HepG2 (cell line): ENCODE results near the gene TNNI3. TPM values are rescaled to one million over a fixed set of nuclear protein-coding genes. Genes with fewer than 3 reads are reported as not detected.

Experiments
- AHR ChIP-seq: IDR thresholded peaks from 2 replicates; pipeline ENCODE4 v1.6.1; 2018; ENCODE audit warnings: missing genetic modification reagents, missing compliant biosample characterization
- FOXK1 ChIP-seq: sonication (generic); formaldehyde crosslinking; IDR thresholded peaks from 2 replicates; pipeline ENCODE4 v1.4.0; 2020; ENCODE audit warnings: low read depth, missing genetic modification reagents, borderline replicate concordance
- GABPB1 ChIP-seq: IDR thresholded peaks from 2 replicates; pipeline ENCODE4 v1.6.1; 2016; ENCODE audit warnings: mild to moderate bottlenecking, missing genetic modification reagents, moderate library complexity, missing compliant biosample characterization
- HDAC1 ChIP-seq: sonication (generic); formaldehyde crosslinking; IDR thresholded peaks from 2 replicates; pipeline ENCODE4 v1.5.1; 2020; ENCODE audit warnings: mild to moderate bottlenecking, missing genetic modification reagents
- ISX ChIP-seq: sonication (generic); formaldehyde crosslinking; conservative IDR thresholded peaks from 2 replicates; pipeline ENCODE4 v1.5.0; 2020; ENCODE audit warnings: missing genetic modification reagents
- KDM5A ChIP-seq: fragments of 200-600 bp; sonication (generic); IDR thresholded peaks from 2 replicates; pipeline ENCODE4 v1.7.0; 2018; ENCODE audit warnings: antibody characterized with exemption, mild to moderate bottlenecking, low read length, borderline replicate concordance
- MAFG ChIP-seq: sonication (generic); formaldehyde crosslinking; IDR thresholded peaks from 2 replicates; pipeline ENCODE4 v1.5.1; 2020; ENCODE audit warnings: mild to moderate bottlenecking, missing genetic modification reagents
- MXI1 ChIP-seq: IDR thresholded peaks from 3 replicates; pipeline ENCODE4 v1.6.1; 2012; ENCODE audit warnings: low read depth, low read length, inconsistent platforms, borderline replicate concordance
- SIN3B ChIP-seq: fragments of 150-350 bp; IDR thresholded peaks from 2 replicates; pipeline ENCODE4 v1.6.1; 2014; ENCODE audit warnings: low read length
- SP140L ChIP-seq: sonication (generic); formaldehyde crosslinking; IDR thresholded peaks from 2 replicates; pipeline ENCODE4 v1.4.0; 2020; ENCODE audit warnings: missing genetic modification reagents, borderline replicate concordance
- TBP ChIP-seq: sonication (generic); formaldehyde crosslinking; IDR thresholded peaks from 2 replicates; pipeline ENCODE4 v1.5.0; 2020; ENCODE audit warnings: missing genetic modification reagents
- ZNF260 ChIP-seq: sonication (generic); formaldehyde crosslinking; IDR thresholded peaks from 2 replicates; pipeline ENCODE4 v1.4.0; 2020; ENCODE audit warnings: missing genetic modification reagents, low read depth, mild to moderate bottlenecking, borderline replicate concordance
- ZNF343 ChIP-seq: sonication (generic); formaldehyde crosslinking; IDR thresholded peaks from 2 replicates; pipeline ENCODE4 v1.4.0; 2020; ENCODE audit warnings: mild to moderate bottlenecking, missing genetic modification reagents
- ZNF644 ChIP-seq: IDR thresholded peaks from 2 replicates; pipeline ENCODE4 v1.6.1; 2016; ENCODE audit warnings: low read depth
- ZNF773 ChIP-seq: sonication (generic); formaldehyde crosslinking; IDR thresholded peaks from 2 replicates; pipeline ENCODE4 v1.4.0; 2020; ENCODE audit warnings: missing genetic modification reagents, borderline replicate concordance
- ZNF792 ChIP-seq: IDR thresholded peaks from 2 replicates; pipeline ENCODE4 v1.6.1; 2016
- polyA plus RNA-seq, 8 experiments: library from polyadenylated mRNA; depleted of rRNA in 3 of 8; stranded (reverse) in 7 of 8; unstranded in 1 of 8; fragments of >200 nt; fragmentation: Illumina TruSeq in 4 of 8; extraction: Trizol in 4 of 8; gene quantifications; 2 replicates each; pipeline versions ENCODE4 v1.2.1 to v1.2.3, GENCODE V29; 2011 to 2016; ENCODE audit warnings: low read depth in 4 of 8, missing spikeins in 1 of 8, mixed read lengths in 1 of 8; ENCODE audit not compliant: insufficient read depth in 1 of 8
- total RNA-seq, 5 experiments: library from RNA; depleted of rRNA; stranded (reverse); fragments of >200 nt; fragmentation: Illumina TruSeq; extraction: Trizol; gene quantifications; 2 replicates each; pipeline ENCODE4 v1.2.3, GENCODE V29; 2016; ENCODE audit warnings: low read depth in 1 of 5
- TF ChIP-seq, protein P1 (sequence below): IDR thresholded peaks from 2 replicates; pipeline ENCODE4 v1.6.1; 2016; ENCODE audit warnings: low read depth, missing genetic modification reagents, missing compliant biosample characterization
- TF ChIP-seq, protein P2 (sequence below): sonication (generic); formaldehyde crosslinking; IDR thresholded peaks from 2 replicates; pipeline ENCODE4 v1.4.0; 2020; ENCODE audit warnings: missing genetic modification reagents
- TF ChIP-seq, protein P3 (sequence below): sonication (generic); formaldehyde crosslinking; IDR thresholded peaks from 2 replicates; pipeline ENCODE4 v1.8.1; 2023; ENCODE audit warnings: mild to moderate bottlenecking, missing genetic modification reagents
- TF ChIP-seq, protein P4 (sequence below): sonication (generic); formaldehyde crosslinking; IDR thresholded peaks from 2 replicates; pipeline ENCODE4 v1.8.0; 2022; ENCODE audit warnings: mild to moderate bottlenecking, missing genetic modification reagents, moderate library complexity

Gene TNNI3
- total and polyA plus RNA-seq, 2 of the 13 experiments (the other 11 are each of a cell fraction or from before 2014, with no cell fraction given), result 3.5 to 3.7 TPM

DNA sequence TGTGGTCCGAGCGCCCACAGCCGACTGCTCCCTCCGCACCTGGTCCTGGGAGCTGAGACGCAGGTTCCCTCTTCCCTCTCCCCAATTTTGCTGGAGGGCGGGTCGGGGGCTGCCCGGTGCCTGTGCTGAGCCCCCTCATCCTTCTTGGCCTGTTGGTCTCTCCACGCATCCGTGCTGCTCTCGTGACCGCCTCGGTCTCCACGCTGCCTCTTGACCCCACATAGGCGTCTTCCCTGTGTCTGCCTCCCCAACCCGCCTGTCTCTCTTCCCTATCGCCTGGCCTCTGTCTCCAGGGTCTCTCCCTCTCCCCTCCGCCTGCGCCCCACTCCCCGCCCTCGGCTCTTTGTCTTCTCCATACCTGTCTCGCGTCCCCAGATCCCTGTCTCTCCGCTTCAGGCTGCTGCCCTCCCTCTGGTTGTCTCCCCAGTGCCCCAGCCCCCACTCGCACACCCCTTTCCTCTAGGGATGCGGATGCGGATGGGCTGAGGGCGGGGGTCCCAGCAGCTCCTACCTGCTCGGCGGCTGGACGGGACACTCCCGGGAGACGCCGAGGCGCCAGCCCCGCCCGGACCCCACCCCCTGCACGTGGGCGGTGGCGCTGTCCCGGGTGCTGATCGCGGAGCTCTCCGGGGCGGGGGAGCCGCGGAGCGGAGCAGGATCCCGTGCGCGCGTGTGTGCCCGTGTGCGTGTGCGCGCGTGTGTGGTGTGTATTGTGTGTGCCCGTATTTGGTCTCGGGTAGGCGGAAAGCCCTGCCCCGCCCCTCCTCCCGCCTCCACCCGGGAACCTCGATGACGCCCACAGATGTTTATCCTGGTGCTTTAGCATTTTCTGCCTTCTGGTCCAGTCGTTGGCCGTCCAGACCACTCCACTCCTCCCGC is 22.3 kb upstream of the TNNI3 start, which contains the start of gene SYT5 (continued):
- TF ChIP-seq, protein P1, sequence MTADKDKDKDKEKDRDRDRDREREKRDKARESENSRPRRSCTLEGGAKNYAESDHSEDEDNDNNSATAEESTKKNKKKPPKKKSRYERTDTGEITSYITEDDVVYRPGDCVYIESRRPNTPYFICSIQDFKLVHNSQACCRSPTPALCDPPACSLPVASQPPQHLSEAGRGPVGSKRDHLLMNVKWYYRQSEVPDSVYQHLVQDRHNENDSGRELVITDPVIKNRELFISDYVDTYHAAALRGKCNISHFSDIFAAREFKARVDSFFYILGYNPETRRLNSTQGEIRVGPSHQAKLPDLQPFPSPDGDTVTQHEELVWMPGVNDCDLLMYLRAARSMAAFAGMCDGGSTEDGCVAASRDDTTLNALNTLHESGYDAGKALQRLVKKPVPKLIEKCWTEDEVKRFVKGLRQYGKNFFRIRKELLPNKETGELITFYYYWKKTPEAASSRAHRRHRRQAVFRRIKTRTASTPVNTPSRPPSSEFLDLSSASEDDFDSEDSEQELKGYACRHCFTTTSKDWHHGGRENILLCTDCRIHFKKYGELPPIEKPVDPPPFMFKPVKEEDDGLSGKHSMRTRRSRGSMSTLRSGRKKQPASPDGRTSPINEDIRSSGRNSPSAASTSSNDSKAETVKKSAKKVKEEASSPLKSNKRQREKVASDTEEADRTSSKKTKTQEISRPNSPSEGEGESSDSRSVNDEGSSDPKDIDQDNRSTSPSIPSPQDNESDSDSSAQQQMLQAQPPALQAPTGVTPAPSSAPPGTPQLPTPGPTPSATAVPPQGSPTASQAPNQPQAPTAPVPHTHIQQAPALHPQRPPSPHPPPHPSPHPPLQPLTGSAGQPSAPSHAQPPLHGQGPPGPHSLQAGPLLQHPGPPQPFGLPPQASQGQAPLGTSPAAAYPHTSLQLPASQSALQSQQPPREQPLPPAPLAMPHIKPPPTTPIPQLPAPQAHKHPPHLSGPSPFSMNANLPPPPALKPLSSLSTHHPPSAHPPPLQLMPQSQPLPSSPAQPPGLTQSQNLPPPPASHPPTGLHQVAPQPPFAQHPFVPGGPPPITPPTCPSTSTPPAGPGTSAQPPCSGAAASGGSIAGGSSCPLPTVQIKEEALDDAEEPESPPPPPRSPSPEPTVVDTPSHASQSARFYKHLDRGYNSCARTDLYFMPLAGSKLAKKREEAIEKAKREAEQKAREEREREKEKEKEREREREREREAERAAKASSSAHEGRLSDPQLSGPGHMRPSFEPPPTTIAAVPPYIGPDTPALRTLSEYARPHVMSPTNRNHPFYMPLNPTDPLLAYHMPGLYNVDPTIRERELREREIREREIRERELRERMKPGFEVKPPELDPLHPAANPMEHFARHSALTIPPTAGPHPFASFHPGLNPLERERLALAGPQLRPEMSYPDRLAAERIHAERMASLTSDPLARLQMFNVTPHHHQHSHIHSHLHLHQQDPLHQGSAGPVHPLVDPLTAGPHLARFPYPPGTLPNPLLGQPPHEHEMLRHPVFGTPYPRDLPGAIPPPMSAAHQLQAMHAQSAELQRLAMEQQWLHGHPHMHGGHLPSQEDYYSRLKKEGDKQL (CRISPR knock-in tag), result no peak
- TF ChIP-seq ZNF773 (no peak), ZNF644 (CRISPR knock-in tag) (no peak), AHR (CRISPR knock-in tag) (no peak), SP140L (CRISPR knock-in tag) (no peak), GABPB1 (peak; percentile 41; the same call in 1 of the 2 replicates), TBP (no peak), ZNF792 (CRISPR knock-in tag) (peak; percentile 14; the same call in 1 of the 2 replicates), ISX (no peak), SIN3B (no peak), HDAC1 (no peak; the same call in 1 of the 2 replicates), MXI1 (peak; percentile 94; the same call in 2 of the 3 replicates), KDM5A (no peak), ZNF260 (CRISPR knock-in tag) (no peak), ZNF343 (CRISPR knock-in tag) (no peak), FOXK1 (CRISPR knock-in tag) (no peak), MAFG (CRISPR knock-in tag) (no peak)
- TF ChIP-seq, protein P2, sequence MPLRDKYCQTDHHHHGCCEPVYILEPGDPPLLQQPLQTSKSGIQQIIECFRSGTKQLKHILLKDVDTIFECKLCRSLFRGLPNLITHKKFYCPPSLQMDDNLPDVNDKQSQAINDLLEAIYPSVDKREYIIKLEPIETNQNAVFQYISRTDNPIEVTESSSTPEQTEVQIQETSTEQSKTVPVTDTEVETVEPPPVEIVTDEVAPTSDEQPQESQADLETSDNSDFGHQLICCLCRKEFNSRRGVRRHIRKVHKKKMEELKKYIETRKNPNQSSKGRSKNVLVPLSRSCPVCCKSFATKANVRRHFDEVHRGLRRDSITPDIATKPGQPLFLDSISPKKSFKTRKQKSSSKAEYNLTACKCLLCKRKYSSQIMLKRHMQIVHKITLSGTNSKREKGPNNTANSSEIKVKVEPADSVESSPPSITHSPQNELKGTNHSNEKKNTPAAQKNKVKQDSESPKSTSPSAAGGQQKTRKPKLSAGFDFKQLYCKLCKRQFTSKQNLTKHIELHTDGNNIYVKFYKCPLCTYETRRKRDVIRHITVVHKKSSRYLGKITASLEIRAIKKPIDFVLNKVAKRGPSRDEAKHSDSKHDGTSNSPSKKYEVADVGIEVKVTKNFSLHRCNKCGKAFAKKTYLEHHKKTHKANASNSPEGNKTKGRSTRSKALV (CRISPR knock-in tag), result no peak
- TF ChIP-seq, protein P3, sequence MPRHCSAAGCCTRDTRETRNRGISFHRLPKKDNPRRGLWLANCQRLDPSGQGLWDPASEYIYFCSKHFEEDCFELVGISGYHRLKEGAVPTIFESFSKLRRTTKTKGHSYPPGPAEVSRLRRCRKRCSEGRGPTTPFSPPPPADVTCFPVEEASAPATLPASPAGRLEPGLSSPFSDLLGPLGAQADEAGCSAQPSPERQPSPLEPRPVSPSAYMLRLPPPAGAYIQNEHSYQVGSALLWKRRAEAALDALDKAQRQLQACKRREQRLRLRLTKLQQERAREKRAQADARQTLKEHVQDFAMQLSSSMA (CRISPR knock-in tag), result no peak
- TF ChIP-seq, protein P4, sequence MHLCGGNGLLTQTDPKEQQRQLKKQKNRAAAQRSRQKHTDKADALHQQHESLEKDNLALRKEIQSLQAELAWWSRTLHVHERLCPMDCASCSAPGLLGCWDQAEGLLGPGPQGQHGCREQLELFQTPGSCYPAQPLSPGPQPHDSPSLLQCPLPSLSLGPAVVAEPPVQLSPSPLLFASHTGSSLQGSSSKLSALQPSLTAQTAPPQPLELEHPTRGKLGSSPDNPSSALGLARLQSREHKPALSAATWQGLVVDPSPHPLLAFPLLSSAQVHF (CRISPR knock-in tag), result peak; percentile 69; the same call in 1 of the 2 replicates
